ENCODE measurements around the gene SLC4A2.
A peak's percentile ranks its signal among the peaks of the same experiment; 100 is the strongest.
"Not testable (repeated sequence)": the region's sequence is repeated elsewhere in the genome, so short reads cannot be mapped to it uniquely, and the experiment has no call there.

The SLC4A2 gene
- 45.4 reads per million, percentile 66 among the genes with 10 or more reads in this experiment for total RNA-seq

DNA sequence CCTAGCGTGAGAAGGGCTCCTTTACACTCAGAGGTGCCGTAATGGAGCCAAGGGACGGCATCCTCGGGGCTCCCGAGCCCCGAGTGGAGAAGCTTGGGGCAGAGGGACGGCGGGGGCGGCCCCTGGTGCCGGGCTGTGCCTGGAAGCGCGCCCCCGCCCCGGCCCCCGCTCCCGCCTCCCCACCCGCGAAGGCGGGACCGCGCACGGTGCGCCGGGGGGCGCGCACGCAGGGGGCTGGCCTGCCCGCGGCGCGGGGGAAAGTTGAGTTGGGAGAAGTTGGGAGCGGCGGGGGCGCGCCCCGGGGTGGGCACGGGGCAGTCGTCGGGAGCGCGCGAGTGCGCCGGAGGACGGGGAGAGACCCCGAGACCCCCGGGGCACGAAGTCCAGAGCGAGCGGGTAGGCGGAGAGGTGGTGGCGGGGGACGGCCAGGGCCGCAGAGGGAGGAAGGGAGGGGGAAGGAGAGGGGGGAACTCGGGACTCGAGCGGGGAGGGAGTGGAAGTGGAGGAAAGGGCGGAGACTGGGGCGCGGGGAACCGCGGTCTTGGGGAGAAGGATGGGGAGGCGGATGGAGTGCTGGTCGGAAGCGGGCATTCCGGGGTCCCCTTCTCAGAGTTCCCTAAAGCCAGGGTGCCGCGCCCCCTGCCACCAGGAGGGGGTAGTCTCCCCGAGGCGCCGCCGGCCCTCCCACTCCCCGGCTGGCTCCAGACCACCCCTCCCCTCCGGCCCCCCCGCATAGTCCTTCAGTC lies at the start of gene SLC4A2:
Gene SLC4A2 (plus strand): TSS at position 223 of the 746 bp plus-strand sequence. CDS start 2,399 bp downstream, outside the sequence.
- peak; percentile 48 for DNase-seq

DNA sequence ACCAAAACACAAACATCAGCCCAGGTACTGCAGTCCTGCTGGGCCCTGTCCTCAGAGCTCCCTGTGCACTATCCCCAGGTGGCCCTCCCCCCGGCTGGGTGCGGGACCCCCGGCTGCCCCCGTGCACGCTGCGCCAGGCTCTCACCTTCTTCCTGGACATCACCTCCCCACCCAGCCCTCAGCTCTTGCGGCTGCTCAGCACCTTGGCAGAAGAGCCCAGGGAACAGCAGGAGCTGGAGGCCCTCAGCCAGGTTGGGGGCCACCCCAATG lies 49.4 kb upstream of the SLC4A2 start:
- no peak for DNase-seq

GRCh38 chr7:151010307-151011096 lies 48.9 kb upstream of the SLC4A2 start:
- peak; percentile 37 for DNase-seq

DNA sequence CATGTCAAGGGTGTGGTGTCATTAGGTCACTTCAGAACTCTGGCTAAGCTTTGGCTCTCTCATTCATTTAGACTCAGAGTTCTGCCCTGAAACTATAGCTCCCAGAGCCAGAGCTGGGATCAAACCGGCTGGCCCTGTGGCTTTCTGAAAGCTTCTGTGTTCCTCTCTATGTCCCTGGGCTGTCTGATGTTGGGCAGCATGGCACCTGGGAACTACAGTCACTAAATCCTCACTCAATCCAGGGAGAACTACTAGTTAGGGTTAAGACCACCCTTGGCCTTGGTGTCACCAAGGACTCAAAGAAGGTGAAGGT lies 48.3 kb upstream of the SLC4A2 start:
- no peak for DNase-seq

DNA sequence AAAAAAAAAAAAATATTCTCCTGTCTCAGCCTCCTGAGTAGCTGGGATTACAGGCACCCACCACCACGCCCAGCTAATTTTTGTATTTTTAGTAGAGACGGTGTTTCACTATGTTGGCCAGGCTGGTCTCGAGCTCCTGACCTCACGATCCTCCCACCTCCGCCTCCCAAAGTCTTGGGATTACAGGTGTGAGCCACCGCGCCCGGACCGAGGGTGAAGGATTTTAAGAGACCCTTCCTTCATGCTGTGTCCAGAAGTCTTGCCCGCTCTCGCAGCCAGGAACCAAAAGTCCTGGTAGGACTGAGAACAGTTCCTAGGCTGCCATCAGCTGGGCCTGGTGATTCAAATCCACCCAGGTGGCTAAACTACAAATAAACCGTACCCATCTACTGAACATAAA lies 47.8 kb upstream of the SLC4A2 start:
- DNase-seq: not testable (repeated sequence)

DNA sequence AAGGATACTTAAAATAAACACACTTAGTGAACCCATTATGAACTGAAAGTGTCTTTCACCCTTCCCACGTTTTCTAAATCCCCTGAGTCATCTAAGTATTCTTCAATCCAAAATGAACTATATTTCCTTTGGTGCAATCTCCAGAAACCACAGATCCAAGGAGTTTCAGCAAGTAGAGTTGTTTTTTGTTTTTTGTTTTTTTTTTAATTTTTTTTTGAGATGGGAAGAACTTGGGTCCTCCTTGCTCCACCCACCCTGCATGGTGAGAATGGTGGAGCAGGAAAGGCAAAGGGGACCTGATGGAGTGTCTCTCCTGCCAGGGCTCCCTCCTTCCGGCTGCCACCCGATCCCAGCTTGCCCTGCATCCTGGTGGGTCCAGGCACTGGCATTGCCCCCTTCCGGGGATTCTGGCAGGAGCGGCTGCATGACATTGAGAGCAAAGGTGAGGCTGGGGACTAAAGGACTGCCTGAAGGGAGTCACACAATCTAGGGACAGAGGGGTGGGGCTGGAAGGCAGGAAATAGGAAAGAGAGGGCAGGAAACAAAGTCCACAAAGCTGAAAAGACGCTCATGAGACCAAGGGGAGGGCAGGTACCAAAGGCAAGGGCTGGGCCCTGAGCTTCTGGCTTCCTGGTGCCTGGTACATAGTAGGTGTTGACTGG lies 47.2 kb upstream of the SLC4A2 start:
- DNase-seq: no peak

GRCh38 chr7:151012911-151013347 lies 46.5 kb upstream of the SLC4A2 start:
- DNase-seq: no peak

- no peak for DNase-seq
These were observed 46.0 kb upstream of the SLC4A2 start for GRCh38 chr7:151013356-151013732.

DNA sequence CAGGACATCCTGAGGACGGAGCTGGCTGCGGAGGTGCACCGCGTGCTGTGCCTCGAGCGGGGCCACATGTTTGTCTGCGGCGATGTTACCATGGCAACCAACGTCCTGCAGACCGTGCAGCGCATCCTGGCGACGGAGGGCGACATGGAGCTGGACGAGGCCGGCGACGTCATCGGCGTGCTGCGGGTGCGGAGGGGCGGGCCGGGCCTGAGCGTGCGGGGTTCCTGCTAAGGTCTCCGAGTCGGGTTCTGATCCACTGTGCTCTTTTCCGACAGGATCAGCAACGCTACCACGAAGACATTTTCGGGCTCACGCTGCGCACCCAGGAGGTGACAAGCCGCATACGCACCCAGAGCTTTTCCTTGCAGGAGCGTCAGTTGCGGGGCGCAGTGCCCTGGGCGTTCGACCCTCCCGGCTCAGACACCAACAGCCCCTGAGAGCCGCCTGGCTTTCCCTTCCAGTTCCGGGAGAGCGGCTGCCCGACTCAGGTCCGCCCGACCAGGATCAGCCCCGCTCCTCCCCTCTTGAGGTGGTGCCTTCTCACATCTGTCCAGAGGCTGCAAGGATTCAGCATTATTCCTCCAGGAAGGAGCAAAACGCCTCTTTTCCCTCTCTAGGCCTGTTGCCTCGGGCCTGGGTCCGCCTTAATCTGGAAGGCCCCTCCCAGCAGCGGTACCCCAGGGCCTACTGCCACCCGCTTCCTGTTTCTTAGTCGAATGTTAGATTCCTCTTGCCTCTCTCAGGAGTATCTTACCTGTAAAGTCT lies 45.5 kb upstream of the SLC4A2 start:
- DNase-seq: peak; percentile 92

DNA sequence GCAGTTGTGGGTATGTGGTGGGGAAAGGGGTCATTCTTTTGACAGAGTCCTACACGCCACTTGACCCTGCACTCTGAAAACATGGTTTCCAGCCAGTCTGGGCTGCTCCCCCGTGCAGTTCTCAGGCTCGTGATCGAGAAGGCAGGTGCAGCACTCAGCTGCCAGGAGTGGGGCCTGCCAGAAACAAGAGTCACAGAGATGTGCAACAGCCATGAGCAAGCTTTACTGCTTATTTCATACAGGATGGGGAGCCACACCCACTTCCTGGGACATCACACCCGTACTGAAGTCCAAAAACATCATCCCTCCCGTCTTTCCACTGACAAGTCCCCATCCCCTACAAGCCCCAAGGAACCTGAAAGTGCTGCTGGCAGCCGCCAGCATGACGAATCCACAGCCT lies 44.4 kb upstream of the SLC4A2 start:
- DNase-seq: no peak

DNA sequence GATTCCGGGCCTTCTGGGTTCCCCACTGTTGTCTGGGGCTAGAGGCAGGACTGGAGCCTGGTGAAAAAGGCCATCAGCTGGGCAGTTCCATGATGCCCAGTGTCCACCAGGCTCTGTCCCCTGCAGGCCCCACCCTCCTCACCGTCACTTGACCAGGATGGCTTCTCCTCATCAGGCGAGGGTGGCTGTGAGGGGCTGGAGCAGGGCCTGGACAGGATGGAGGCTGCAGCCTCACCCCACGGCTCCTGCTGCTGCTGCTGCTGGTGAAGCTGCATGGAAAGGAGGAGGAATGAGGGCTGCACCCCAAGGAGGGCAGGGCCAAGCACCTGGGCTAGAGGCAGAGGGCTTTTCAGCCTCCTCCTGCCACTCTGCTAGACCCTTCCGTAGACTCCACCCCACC lies 43.4 kb upstream of the SLC4A2 start:
- DNase-seq: no peak

- DNase-seq: no peak
These were observed 42.9 kb upstream of the SLC4A2 start for GRCh38 chr7:151016505-151016904.

DNA sequence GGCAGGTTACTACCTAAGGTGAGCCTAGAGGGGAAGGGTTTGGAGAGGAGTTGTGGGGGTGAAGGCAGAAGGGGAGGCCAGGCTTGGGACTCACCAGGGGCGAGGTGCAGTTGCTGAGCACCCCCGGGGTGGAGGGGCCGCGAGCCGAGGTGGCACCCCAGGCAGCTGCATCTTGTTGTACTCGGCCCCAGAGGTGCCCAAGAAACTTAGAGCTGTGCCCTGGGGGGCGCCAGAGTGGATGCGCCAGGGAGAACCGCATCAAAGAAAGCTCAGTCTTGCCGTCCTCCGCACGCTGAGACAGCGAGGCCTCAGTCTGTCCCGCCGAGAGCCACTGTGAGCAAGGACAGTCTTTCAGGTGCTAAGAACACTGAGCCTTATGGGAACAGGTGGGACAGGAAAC lies 42.4 kb upstream of the SLC4A2 start:
- DNase-seq: no peak

- DNase-seq: no peak
These were observed 41.9 kb upstream of the SLC4A2 start for GRCh38 chr7:151017370-151017952.

DNA sequence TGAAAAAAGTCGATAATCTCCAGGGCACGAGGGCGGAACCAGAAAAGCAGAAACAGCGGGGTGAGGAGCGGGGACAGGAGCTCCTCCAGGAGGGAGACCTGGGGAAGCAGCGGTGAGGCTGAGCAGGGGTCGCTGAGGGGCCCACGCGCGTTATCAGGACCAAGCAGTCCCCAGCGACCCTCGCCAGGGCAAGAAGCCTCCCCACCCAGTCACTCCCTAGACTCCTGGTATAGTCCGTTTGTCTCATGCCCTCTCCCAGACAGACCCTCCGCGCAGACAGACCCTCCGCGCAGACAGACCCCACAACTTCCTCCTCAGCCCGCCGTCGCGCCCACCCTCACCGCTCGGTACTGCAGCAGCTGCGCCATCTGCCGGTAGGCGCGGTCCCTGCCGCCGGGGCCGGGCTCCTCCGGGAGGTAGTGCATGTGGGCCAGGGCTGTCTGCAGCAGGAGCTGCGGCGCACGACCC lies 41.4 kb upstream of the SLC4A2 start:
- DNase-seq: peak; percentile 73

DNA sequence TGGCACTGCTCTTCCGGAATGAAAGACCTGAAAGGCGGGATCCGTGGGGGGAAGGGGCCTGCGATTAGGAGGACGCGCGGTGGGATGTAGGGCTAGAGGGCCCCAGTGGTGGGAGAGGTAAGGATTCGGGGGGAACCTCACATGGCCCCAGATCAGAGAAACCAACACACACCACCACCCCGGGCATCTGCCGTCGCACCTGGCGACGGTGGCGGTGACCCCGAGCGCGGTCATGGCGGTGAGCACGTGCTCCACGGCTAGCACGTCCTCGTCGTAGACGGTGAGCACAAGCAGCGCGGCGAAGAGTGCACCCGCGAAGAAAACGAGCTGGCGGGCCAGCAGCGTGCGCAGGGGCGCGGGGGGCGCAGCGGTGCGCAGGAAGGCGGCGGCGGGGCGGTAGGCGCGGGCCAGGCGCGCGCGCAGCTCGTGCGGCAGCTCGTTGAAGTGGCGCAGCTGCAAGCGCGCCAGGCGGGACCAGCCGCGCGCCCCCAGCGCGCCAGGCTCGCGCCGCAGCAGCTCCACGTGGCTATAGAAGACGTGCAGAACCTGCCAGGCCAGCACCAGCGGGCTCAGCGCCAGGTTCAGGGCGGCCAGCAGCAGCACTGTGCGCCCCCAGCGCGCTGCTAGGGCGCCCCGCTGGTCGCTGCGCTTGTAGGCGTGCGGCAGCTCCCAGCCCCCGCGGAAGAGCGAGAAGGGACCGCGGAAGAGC lies 40.8 kb upstream of the SLC4A2 start:
- DNase-seq: peak; percentile 31

DNA sequence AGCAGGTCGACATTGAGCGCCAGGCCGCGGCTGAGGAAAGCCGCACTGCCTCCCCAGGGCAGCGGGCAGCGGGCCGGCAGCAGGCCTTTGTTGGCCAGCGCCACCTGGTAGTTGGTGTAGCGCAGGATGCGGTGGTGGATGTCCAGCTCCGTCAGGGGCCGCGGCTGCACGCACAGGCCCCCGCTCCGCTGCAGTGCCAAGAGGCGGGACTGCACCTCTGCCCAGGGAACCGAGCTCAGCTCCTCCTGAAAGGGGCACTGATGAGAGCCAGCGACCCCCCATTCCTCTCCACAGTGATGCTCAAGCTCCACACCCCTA lies 40.3 kb upstream of the SLC4A2 start:
- DNase-seq: no peak

GRCh38 chr7:151020231-151020630 lies 39.2 kb upstream of the SLC4A2 start:
- no peak for DNase-seq

- DNase-seq: no peak
These were observed 36.2 kb upstream of the SLC4A2 start for GRCh38 chr7:151023232-151023631.

DNA sequence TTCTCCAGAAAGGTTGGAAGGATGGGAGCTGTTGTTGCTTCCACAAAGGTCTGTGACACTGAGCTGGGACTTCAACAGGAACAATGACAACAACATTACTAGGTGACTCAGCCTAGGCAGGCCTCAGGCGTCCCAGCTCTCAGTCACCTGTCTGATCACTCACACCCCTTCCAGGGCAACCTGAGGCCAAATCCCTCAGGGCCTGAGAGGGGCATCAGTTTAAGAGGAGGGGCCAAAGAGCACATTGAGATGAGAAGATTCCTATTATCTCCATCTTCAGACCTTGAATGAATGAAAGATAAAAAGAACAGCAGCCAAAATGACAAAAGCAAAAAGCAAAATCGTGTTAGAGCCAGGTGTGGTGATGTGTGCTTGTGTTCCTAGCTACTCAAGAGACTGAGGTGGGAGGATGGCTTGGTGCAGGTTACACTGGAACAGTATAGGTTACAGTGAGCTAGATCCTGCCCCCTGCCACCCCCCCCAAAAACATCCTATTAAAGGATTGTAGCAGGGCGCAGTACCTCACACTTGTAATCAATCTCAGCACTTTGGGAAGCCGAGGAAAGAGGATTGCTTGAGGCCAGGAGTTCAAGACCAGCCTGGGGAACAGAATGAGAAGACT lies 34.8 kb upstream of the SLC4A2 start, which contains the start of gene ATG9B:
Gene ATG9B (minus strand): TSS at position 60 of the 622 bp plus-strand sequence. CDS start 71 bp downstream, outside the sequence.
- DNase-seq: no peak

- no peak for DNase-seq
These were observed 33.3 kb upstream of the SLC4A2 start for GRCh38 chr7:151025924-151026671.

All from effector CD4-positive, alpha-beta T cell (primary cell).